ENCODE results near the gene RORC.
"Not testable (repeated sequence)": the region's sequence is repeated elsewhere in the genome, so short reads cannot be mapped to it uniquely, and the experiment has no call there.

Gene RORC

GRCh38 chr1:151769270-151769669 is 62.3 kb downstream of the RORC start:
- not testable (repeated sequence) for DNase-seq

- DNase-seq, result not testable (repeated sequence)
These were observed 63.1 kb downstream of the RORC start for GRCh38 chr1:151768351-151769066.

- no peak for DNase-seq
These were observed 67.6 kb downstream of the RORC start for GRCh38 chr1:151763990-151764389.

- peak; percentile 94 for DNase-seq
These were observed 68.4 kb downstream of the RORC start, which contains the start of gene MRPL9 for GRCh38 chr1:151762941-151763921. TSS of gene MRPL9 (minus strand) at chr1:151763496. CDS start at chr1:151763479, 17 bp downstream.

- DNase-seq, result no peak
These were observed 70.8 kb downstream of the RORC start for GRCh38 chr1:151760597-151761385.

GRCh38 chr1:151759241-151759640 is 72.4 kb downstream of the RORC start:
- DNase-seq, result no peak

GRCh38 chr1:151756291-151756690 is 75.3 kb downstream of the RORC start:
- DNase-seq, result no peak
